Liver (tissue), 9 donors: ENCODE results near the gene ARIH2. TPM values are rescaled to one million over a fixed set of nuclear protein-coding genes. Genes with fewer than 3 reads are reported as not detected.

Experiments used
- DNase-seq: peaks from one replicate; pipeline ENCODE4 v3.0.0-alpha.2; 2017; ENCODE audit warnings: low spot score
- H3K27ac ChIP-seq, 2 donors: one replicate each; pipeline ENCODE4 v1.7.0; 2013; ENCODE audit warnings: inconsistent platforms in 2 of 2, low read length in 2 of 2, control low read depth in 1 of 2, low read depth in 1 of 2, mild to moderate bottlenecking in 1 of 2
- H3K27me3 ChIP-seq, 4 donors: one replicate each; pipeline versions ENCODE4 v1.6.1 to v1.7.0; 2013; ENCODE audit warnings: low read length in 3 of 4, inconsistent platforms in 1 of 4, mild to moderate bottlenecking in 1 of 4, moderate library complexity in 1 of 4; ENCODE audit not compliant: control insufficient read depth in 4 of 4, insufficient read depth in 4 of 4
- H3K36me3 ChIP-seq, 4 donors: one replicate each; pipeline versions ENCODE4 v1.6.1 to v1.7.0; 2013; ENCODE audit warnings: low read length in 3 of 4, mild to moderate bottlenecking in 3 of 4, low read depth in 1 of 4, moderate library complexity in 1 of 4; ENCODE audit not compliant: control insufficient read depth in 4 of 4, insufficient read depth in 3 of 4
- H3K4me1 ChIP-seq, 4 donors: one replicate each; pipeline versions ENCODE4 v1.6.1 to v1.7.0; 2013; ENCODE audit warnings: low read length in 3 of 4, mild to moderate bottlenecking in 3 of 4, moderate library complexity in 1 of 4; ENCODE audit not compliant: control insufficient read depth in 4 of 4, insufficient read depth in 4 of 4
- H3K4me3 ChIP-seq, 3 donors: one replicate each; pipeline versions ENCODE4 v1.6.1 to v1.7.0; 2013; ENCODE audit warnings: low read length in 3 of 3, control low read depth in 1 of 3, low read depth in 1 of 3, mild to moderate bottlenecking in 1 of 3
- H3K9ac ChIP-seq, 2 donors: one replicate each; pipeline ENCODE4 v1.7.0; 2013; ENCODE audit warnings: low read length in 2 of 2, mild to moderate bottlenecking in 2 of 2, moderate library complexity in 2 of 2, control low read depth in 1 of 2, low read depth in 1 of 2
- H3K9me3 ChIP-seq, 4 donors: one replicate each; pipeline versions ENCODE4 v1.6.1 to v1.7.0; 2013; ENCODE audit warnings: low read length in 3 of 4; ENCODE audit not compliant: control insufficient read depth in 4 of 4
- ATF3 ChIP-seq: IDR thresholded peaks from 2 replicates; pipeline ENCODE4 v1.6.1; 2016; ENCODE audit warnings: antibody characterized with exemption
- EGR1 ChIP-seq, 2 donors: IDR thresholded peaks; 2 replicates each; pipeline ENCODE4 v1.6.1; 2016 to 2018; ENCODE audit warnings: antibody characterized with exemption in 2 of 2, low read depth in 2 of 2
- FOXA1 ChIP-seq: IDR thresholded peaks from 2 replicates; pipeline ENCODE4 v1.6.1; 2016; ENCODE audit warnings: antibody characterized with exemption
- FOXA2 ChIP-seq: IDR thresholded peaks from 2 replicates; pipeline ENCODE4 v1.6.1; 2016; ENCODE audit warnings: antibody characterized with exemption
- HNF4A ChIP-seq, 2 donors: conservative IDR thresholded peaks; 2 replicates each; pipeline ENCODE4 v1.6.1; 2016; ENCODE audit warnings: antibody characterized with exemption in 2 of 2, mild to moderate bottlenecking in 2 of 2
- HNF4G ChIP-seq: IDR thresholded peaks from 2 replicates; pipeline ENCODE4 v1.6.1; 2016; ENCODE audit warnings: antibody characterized with exemption
- JUND ChIP-seq, 2 donors: IDR thresholded peaks; 2 replicates each; pipeline ENCODE4 v1.6.1; 2016; ENCODE audit warnings: antibody characterized with exemption in 2 of 2
- MAX ChIP-seq: IDR thresholded peaks from 2 replicates; pipeline ENCODE4 v1.6.1; 2016; ENCODE audit warnings: antibody characterized with exemption
- NR2F2 ChIP-seq: IDR thresholded peaks from 2 replicates; pipeline ENCODE4 v1.6.1; 2016; ENCODE audit warnings: antibody characterized with exemption
- RAD21 ChIP-seq, 2 donors: IDR thresholded peaks; 2 replicates each; pipeline ENCODE4 v1.6.1; 2016; ENCODE audit warnings: antibody characterized with exemption in 2 of 2, mild to moderate bottlenecking in 2 of 2
- RXRA ChIP-seq, 2 donors: IDR thresholded peaks; 2 replicates each; pipeline ENCODE4 v1.6.1; 2017 to 2018; ENCODE audit warnings: antibody characterized with exemption in 2 of 2, mild to moderate bottlenecking in 1 of 2
- SP1 ChIP-seq: IDR thresholded peaks from 2 replicates; pipeline ENCODE4 v1.6.1; 2018; ENCODE audit warnings: antibody characterized with exemption, mild to moderate bottlenecking
- TAF1 ChIP-seq: conservative IDR thresholded peaks from 2 replicates; pipeline ENCODE4 v1.6.1; 2016; ENCODE audit warnings: antibody characterized with exemption, mild to moderate bottlenecking
- YY1 ChIP-seq: IDR thresholded peaks from 2 replicates; pipeline ENCODE4 v1.6.1; 2016; ENCODE audit warnings: antibody characterized with exemption, mild to moderate bottlenecking
- WGBS: extraction: QIAGEN DNeasy Blood & Tissue Kit; methylation state at CpG from one replicate; pipeline ENCODE4 v1.1.7; 2013; 5-methylcytosine and 5-hydroxymethylcytosine counted together
- polyA plus RNA-seq, 2 donors: library from polyadenylated mRNA; stranded (reverse) in 1 of 2; unstranded in 1 of 2; fragments of 200-250 nt in 1 of 2; fragments of >200 nt in 1 of 2; fragmentation: Nextera tagmentation in 1 of 2; extraction: Ambion mirVana in 1 of 2; gene quantifications; one replicate each; pipeline versions ENCODE4 v1.2.1 to v1.2.3, GENCODE V29; 2013 to 2015
- total RNA-seq, 2 donors: library from RNA; depleted of rRNA; stranded (reverse); fragments of >200 nt; gene quantifications; one replicate each; pipeline ENCODE4 v1.2.3, GENCODE V29; 2014
- TF ChIP-seq, protein P1 (sequence below): IDR thresholded peaks from 2 replicates; pipeline ENCODE4 v1.6.1; 2016; ENCODE audit warnings: antibody characterized with exemption
- TF ChIP-seq, protein P2 (sequence below): fragments of 150-350 bp; IDR thresholded peaks from 2 replicates; pipeline ENCODE4 v1.5.1; 2017; ENCODE audit warnings: improper control_type of control experiment, low read depth, low read length; ENCODE audit not compliant: missing input control
- TF ChIP-seq, protein P3 (sequence below): IDR thresholded peaks from 2 replicates; pipeline ENCODE4 v1.6.1; 2016; ENCODE audit warnings: antibody characterized with exemption, mild to moderate bottlenecking
- donor health status: healthy.
- donor health status: healthy.
- donor health status: healthy.
- donor health status: healthy.
- donor health status: healthy.

Gene ARIH2
- total and polyA plus RNA-seq, 4 donors = 24.8 to 63.5 (median 31.0) TPM

GRCh38 chr3:48929358-48930035 is 10.9 kb downstream of the ARIH2 start (continued):
- TF ChIP-seq TAF1 (no peak), EGR1 (IDR thresholded peaks at IDR 0.05; ENCODE audit: low read depth in 2 of 2) (no peak), HNF4A (conservative IDR thresholded peaks at IDR 0.05) (no peak), RXRA (IDR thresholded peaks at IDR 0.05) (no peak)
- TF ChIP-seq, protein P1, sequence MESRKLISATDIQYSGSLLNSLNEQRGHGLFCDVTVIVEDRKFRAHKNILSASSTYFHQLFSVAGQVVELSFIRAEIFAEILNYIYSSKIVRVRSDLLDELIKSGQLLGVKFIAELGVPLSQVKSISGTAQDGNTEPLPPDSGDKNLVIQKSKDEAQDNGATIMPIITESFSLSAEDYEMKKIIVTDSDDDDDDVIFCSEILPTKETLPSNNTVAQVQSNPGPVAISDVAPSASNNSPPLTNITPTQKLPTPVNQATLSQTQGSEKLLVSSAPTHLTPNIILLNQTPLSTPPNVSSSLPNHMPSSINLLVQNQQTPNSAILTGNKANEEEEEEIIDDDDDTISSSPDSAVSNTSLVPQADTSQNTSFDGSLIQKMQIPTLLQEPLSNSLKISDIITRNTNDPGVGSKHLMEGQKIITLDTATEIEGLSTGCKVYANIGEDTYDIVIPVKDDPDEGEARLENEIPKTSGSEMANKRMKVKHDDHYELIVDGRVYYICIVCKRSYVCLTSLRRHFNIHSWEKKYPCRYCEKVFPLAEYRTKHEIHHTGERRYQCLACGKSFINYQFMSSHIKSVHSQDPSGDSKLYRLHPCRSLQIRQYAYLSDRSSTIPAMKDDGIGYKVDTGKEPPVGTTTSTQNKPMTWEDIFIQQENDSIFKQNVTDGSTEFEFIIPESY = no peak

DNA sequence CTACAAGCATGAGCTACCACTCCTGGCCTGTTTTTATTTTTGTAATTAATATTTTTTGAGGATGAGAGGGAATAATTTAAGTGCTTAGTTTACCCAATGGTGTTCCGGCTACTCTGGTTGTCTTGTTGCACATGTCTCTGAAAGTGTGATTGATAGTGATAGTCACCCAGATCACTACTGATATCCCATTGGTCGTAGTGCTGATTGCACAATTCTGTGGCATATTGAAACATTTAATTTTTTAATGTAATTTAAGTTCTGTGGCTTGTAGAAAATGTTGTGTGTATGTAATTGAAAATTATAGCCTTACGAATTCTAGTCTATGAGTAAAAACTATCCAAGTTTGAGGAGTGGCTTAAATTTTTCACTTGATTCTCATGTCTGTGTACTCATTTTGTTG is 11.9 kb downstream of the ARIH2 start:
- 82% methylated on average over 3 of the region's 3 CpGs for WGBS
- H3K27ac ChIP-seq = no peak overlapping the region

More for the DNA sequence above, 11.9 kb downstream of the ARIH2 start:
- Histone ChIP-seq H3K4me1 (peaks cover 5 to 30% (median 24%) of the 10 kb centered on the region in 4 donors), H3K9me3 (no peaks in the 10 kb centered on the region), H3K36me3 (peaks cover 0 to 9% (median 8%) of the 10 kb centered on the region in 4 donors), H3K27me3 (no peaks in the 10 kb centered on the region), H3K4me3 (no peak overlapping the region), H3K9ac (no peak overlapping the region)
- TF ChIP-seq, protein P1 = no peak
- TF ChIP-seq HNF4A (conservative IDR thresholded peaks at IDR 0.05) (no peak), YY1 (no peak), JUND (IDR thresholded peaks at IDR 0.05) (no peak), NR2F2 (no peak), HNF4G (no peak), TAF1 (no peak), RAD21 (IDR thresholded peaks at IDR 0.05) (no peak), EGR1 (IDR thresholded peaks at IDR 0.05; ENCODE audit: low read depth in 2 of 2) (no peak), FOXA2 (no peak), SP1 (no peak), FOXA1 (no peak), MAX (no peak), RXRA (IDR thresholded peaks at IDR 0.05) (no peak), ATF3 (no peak)
- TF ChIP-seq, protein P2, sequence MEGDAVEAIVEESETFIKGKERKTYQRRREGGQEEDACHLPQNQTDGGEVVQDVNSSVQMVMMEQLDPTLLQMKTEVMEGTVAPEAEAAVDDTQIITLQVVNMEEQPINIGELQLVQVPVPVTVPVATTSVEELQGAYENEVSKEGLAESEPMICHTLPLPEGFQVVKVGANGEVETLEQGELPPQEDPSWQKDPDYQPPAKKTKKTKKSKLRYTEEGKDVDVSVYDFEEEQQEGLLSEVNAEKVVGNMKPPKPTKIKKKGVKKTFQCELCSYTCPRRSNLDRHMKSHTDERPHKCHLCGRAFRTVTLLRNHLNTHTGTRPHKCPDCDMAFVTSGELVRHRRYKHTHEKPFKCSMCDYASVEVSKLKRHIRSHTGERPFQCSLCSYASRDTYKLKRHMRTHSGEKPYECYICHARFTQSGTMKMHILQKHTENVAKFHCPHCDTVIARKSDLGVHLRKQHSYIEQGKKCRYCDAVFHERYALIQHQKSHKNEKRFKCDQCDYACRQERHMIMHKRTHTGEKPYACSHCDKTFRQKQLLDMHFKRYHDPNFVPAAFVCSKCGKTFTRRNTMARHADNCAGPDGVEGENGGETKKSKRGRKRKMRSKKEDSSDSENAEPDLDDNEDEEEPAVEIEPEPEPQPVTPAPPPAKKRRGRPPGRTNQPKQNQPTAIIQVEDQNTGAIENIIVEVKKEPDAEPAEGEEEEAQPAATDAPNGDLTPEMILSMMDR = no peak
- TF ChIP-seq, protein P3, sequence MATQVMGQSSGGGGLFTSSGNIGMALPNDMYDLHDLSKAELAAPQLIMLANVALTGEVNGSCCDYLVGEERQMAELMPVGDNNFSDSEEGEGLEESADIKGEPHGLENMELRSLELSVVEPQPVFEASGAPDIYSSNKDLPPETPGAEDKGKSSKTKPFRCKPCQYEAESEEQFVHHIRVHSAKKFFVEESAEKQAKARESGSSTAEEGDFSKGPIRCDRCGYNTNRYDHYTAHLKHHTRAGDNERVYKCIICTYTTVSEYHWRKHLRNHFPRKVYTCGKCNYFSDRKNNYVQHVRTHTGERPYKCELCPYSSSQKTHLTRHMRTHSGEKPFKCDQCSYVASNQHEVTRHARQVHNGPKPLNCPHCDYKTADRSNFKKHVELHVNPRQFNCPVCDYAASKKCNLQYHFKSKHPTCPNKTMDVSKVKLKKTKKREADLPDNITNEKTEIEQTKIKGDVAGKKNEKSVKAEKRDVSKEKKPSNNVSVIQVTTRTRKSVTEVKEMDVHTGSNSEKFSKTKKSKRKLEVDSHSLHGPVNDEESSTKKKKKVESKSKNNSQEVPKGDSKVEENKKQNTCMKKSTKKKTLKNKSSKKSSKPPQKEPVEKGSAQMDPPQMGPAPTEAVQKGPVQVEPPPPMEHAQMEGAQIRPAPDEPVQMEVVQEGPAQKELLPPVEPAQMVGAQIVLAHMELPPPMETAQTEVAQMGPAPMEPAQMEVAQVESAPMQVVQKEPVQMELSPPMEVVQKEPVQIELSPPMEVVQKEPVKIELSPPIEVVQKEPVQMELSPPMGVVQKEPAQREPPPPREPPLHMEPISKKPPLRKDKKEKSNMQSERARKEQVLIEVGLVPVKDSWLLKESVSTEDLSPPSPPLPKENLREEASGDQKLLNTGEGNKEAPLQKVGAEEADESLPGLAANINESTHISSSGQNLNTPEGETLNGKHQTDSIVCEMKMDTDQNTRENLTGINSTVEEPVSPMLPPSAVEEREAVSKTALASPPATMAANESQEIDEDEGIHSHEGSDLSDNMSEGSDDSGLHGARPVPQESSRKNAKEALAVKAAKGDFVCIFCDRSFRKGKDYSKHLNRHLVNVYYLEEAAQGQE = no peak
- DNase-seq = no peak
